RPMI8226 (cell line): Measurements from ENCODE around the gene MGST2.
A peak's percentile ranks its signal among the peaks of the same experiment; 100 is the strongest.

ENCODE experiments used
- DNase-seq: peaks from one replicate; pipeline ENCODE4 v3.0.0-alpha.2; 2015

MGST2 gene

GRCh38 chr4:139712882-139713281 is 47.3 kb downstream of the MGST2 start:
- DNase-seq = no peak

GRCh38 chr4:139715746-139716391 is 50.2 kb downstream of the MGST2 start:
- DNase-seq = no peak

- no peak for DNase-seq
Observed at GRCh38 chr4:139718358-139718757, 52.7 kb downstream of the MGST2 start.

- DNase-seq = no peak
Observed at GRCh38 chr4:139718833-139719232, 53.2 kb downstream of the MGST2 start.

GRCh38 chr4:139719381-139720101 is 53.9 kb downstream of the MGST2 start:
- no peak for DNase-seq

GRCh38 chr4:139720806-139721205 is 55.2 kb downstream of the MGST2 start:
- DNase-seq = no peak

- no peak for DNase-seq
Observed at GRCh38 chr4:139721789-139722188, 56.2 kb downstream of the MGST2 start.

- DNase-seq = no peak
Observed at GRCh38 chr4:139725236-139725635, 59.6 kb downstream of the MGST2 start.

GRCh38 chr4:139726615-139727014 is 61.0 kb downstream of the MGST2 start:
- DNase-seq = no peak

- no peak for DNase-seq
Observed at GRCh38 chr4:139728146-139728545, 62.5 kb downstream of the MGST2 start.

GRCh38 chr4:139728840-139729239 is 63.2 kb downstream of the MGST2 start:
- no peak for DNase-seq

- no peak for DNase-seq
Observed at GRCh38 chr4:139732991-139733570, 67.5 kb downstream of the MGST2 start.

- no peak for DNase-seq
Observed at GRCh38 chr4:139734201-139734874, 68.7 kb downstream of the MGST2 start.

- peak; percentile 64 for DNase-seq
Observed at GRCh38 chr4:139734875-139735380, 69.3 kb downstream of the MGST2 start.

- no peak for DNase-seq
Observed at GRCh38 chr4:139735381-139736273, 70.0 kb downstream of the MGST2 start.

GRCh38 chr4:139736274-139736660 is 70.6 kb downstream of the MGST2 start:
- DNase-seq = no peak

- DNase-seq = no peak
Observed at GRCh38 chr4:139736661-139737060, 71.0 kb downstream of the MGST2 start.

GRCh38 chr4:139738846-139739613 is 73.4 kb downstream of the MGST2 start:
- DNase-seq = no peak

GRCh38 chr4:139740121-139740520 is 74.5 kb downstream of the MGST2 start:
- peak; percentile 11 for DNase-seq

GRCh38 chr4:139740531-139741041 is 75.0 kb downstream of the MGST2 start:
- DNase-seq = peak; percentile 15

- DNase-seq = no peak
Observed at GRCh38 chr4:139743027-139743426, 77.4 kb downstream of the MGST2 start.
